Measurements from ENCODE around the gene NAALADL2. TPM values are rescaled to one million over a fixed set of nuclear protein-coding genes. Genes with fewer than 3 reads are reported as not detected.

The NAALADL2 gene
- total RNA-seq, 1 experiment from 2014 or later = 1.6 TPM

DNA sequence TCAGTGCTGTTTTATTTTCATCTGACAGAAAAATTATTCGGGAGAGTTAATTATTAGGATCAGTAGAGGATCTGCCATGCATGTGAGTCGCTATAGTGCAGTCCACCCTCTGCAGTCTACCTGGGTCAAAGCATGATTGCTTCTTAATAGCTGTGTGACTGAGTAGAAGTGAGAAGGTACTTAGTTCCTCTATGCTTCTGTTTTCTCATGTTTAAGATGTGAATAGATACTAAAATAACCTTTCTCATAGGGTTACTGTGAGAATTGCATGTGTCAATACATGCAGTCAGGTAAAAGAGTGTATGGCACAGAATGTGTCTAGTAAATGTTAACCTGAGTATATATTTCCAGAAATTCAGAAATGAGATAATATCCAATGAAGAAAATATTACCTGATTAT is 435.7 kb downstream of the NAALADL2 start:
- no peak overlapping the region for H4K91ac ChIP-seq (ENCODE audit: insufficient read length, low read depth, low read length)
- H3K27me3 ChIP-seq (ENCODE audit: insufficient read depth, low read length) = no peaks in the 10 kb centered on the region
- no peaks in the 10 kb centered on the region for H4K20me1 ChIP-seq (ENCODE audit: control insufficient read depth, insufficient read depth, insufficient read length)
- H3K27ac Mint-ChIP-seq = no peak overlapping the region
- no peak overlapping the region for H3K27ac ChIP-seq (ENCODE audit: insufficient read length, low read depth, low read length)
- H3K79me1 ChIP-seq (ENCODE audit: insufficient read depth, low read depth, low read length, poor library complexity, severe bottlenecking) = no peaks in the 10 kb centered on the region
- H4K8ac ChIP-seq (replicated peaks; ENCODE audit: insufficient read length, low read depth, low read length) = no peak overlapping the region
- H2BK12ac ChIP-seq (ENCODE audit: insufficient read length, low read depth, low read length) = no peak overlapping the region
- H3K9me3 Mint-ChIP-seq = no peaks in the 10 kb centered on the region
- no peaks in the 10 kb centered on the region for H3K79me2 ChIP-seq (ENCODE audit: insufficient read depth, low read length)
- no peak overlapping the region for H3T11ph ChIP-seq (ENCODE audit: low read length)
- TF ChIP-seq, protein P1, sequence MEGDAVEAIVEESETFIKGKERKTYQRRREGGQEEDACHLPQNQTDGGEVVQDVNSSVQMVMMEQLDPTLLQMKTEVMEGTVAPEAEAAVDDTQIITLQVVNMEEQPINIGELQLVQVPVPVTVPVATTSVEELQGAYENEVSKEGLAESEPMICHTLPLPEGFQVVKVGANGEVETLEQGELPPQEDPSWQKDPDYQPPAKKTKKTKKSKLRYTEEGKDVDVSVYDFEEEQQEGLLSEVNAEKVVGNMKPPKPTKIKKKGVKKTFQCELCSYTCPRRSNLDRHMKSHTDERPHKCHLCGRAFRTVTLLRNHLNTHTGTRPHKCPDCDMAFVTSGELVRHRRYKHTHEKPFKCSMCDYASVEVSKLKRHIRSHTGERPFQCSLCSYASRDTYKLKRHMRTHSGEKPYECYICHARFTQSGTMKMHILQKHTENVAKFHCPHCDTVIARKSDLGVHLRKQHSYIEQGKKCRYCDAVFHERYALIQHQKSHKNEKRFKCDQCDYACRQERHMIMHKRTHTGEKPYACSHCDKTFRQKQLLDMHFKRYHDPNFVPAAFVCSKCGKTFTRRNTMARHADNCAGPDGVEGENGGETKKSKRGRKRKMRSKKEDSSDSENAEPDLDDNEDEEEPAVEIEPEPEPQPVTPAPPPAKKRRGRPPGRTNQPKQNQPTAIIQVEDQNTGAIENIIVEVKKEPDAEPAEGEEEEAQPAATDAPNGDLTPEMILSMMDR (conservative IDR thresholded peaks at IDR 0.05) = no peak
- no peak overlapping the region for H3K9ac ChIP-seq (ENCODE audit: extremely low read depth, insufficient read length, low read length)
- no peaks in the 10 kb centered on the region; the same call in 1 of the 2 replicates for H3K27me3 Mint-ChIP-seq (ENCODE audit: low read depth)
- no peak overlapping the region for H2BK120ac ChIP-seq (ENCODE audit: low read depth, low read length, poor library complexity, severe bottlenecking)
- WGBS (ENCODE audit: extremely low coverage, insufficient read length, low lambda C conversion rate) = no CpG with 5 or more reads among the region's 2 CpGs
- H3K4me1 ChIP-seq (ENCODE audit: insufficient read depth, low read length) = no peaks in the 10 kb centered on the region
- H3K23ac ChIP-seq (ENCODE audit: insufficient read length, low read depth, low read length) = no peak overlapping the region
- no peak overlapping the region for H2AK5ac ChIP-seq (ENCODE audit: insufficient read length, low read length)
- H2BK15ac ChIP-seq (ENCODE audit: low read depth, low read length) = no peak overlapping the region
- no peak overlapping the region for H2AFZ ChIP-seq (ENCODE audit: low read length)
- no peak for DNase-seq
- no peak overlapping the region for H3K18ac ChIP-seq (ENCODE audit: insufficient read length, low read depth, low read length)
- no peak overlapping the region for H2BK5ac ChIP-seq (ENCODE audit: insufficient read length, low read length)
- H3K4me3 Mint-ChIP-seq = no peak overlapping the region
- no peaks in the 10 kb centered on the region; a peak in 1 of 7 replicates for H3K36me3 Mint-ChIP-seq (ENCODE audit: insufficient read depth in 1 of 3, low read depth in 3 of 3)
- H2BK20ac ChIP-seq (ENCODE audit: low read depth, low read length, poor library complexity, severe bottlenecking) = no peak overlapping the region
- H3K4me2 ChIP-seq (ENCODE audit: insufficient read depth, insufficient read length, low read length) = no peak overlapping the region
- no peaks in the 10 kb centered on the region for H3K23me2 ChIP-seq (ENCODE audit: insufficient read length, low read depth, low read length, poor library complexity, severe bottlenecking)
- no peak overlapping the region for H3K14ac ChIP-seq (ENCODE audit: insufficient read depth, low read length)
- no peaks in the 10 kb centered on the region for H3K4me1 Mint-ChIP-seq
- H4K5ac ChIP-seq (ENCODE audit: insufficient read length, low read depth, low read length) = no peak overlapping the region
- H3K56ac ChIP-seq (ENCODE audit: insufficient read length, low read depth, low read length) = no peak overlapping the region
- H3K9me3 ChIP-seq (ENCODE audit: control insufficient read depth, low read depth, low read length) = no peaks in the 10 kb centered on the region
- H3K4ac ChIP-seq (ENCODE audit: low read depth, low read length) = no peak overlapping the region

All from H9 (cell line).